Astrocyte (in vitro differentiated cells and primary cell): ENCODE data around the gene VPS13C.

Experiments
- CTCF ChIP-seq: IDR thresholded peaks from 2 replicates; pipeline ENCODE4 v1.5.1; 2011; ENCODE audit warnings: low read depth, mild to moderate bottlenecking, inconsistent platforms, low read length, moderate library complexity; ENCODE audit not compliant: insufficient read depth
- EZH2 ChIP-seq: IDR thresholded peaks from 2 replicates; pipeline ENCODE4 v1.6.1; 2012; ENCODE audit warnings: mild to moderate bottlenecking, low read length, inconsistent platforms; ENCODE audit not compliant: insufficient read depth

GRCh38 chr15:61856295-61856694 is 204.0 kb downstream of the VPS13C start:
- TF ChIP-seq CTCF (no peak), EZH2 (no peak)
